ENCODE measurements around the gene AFDN.

Gene AFDN

DNA sequence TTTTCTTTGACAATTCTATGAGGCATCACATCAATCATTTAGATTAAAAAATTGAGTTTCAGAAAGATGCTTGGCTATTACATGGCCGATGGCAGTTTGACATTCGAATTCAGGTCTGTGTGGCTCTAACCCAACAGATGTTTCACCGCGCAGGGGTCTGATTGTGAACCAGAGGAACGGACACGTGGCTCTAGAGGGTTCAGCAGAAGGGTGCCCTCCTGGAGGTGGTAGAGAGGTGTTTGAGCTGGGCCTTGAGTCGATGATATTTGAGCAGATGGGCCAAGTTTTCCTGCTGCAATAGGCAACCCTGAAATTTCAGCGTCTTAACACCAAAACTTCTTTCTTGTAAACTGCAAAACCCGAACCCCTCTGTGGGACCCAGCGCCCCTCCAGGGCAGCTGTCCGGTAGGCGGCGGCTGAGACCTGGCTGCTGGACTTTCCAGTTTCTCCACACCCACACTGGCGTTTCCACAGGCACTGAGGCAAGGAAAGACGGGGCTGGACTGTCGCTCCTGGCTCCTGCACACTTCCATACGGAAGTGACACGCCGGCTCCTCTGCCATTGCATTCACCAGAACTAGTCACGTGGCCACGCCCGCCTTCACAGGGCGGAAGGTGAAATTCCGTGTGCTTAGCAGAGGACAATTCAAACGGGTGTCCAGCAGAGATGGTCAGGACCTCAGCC is 11.3 kb upstream of the AFDN start:
- H2AFZ ChIP-seq (ENCODE audit: low read length), result no peak overlapping the region
- no peaks in the 10 kb centered on the region for H3K79me1 ChIP-seq (ENCODE audit: low read depth, low read length)
- H2BK120ac ChIP-seq (ENCODE audit: low read depth, low read length), result no peak overlapping the region
- peak overlapping the region; percentile 72 for H4K8ac ChIP-seq (ENCODE audit: low read depth, low read length)
- H2BK12ac ChIP-seq (ENCODE audit: low read length), result no peak overlapping the region
- no peak overlapping the region for H3K4ac ChIP-seq (ENCODE audit: low read length)
- H2BK15ac ChIP-seq (ENCODE audit: low read length), result peak overlapping the region; percentile 87
- peak overlapping the region; percentile 92 for H2AK5ac ChIP-seq (ENCODE audit: low read depth, low read length)
- no peaks in the 10 kb centered on the region for H3K36me3 ChIP-seq (replicated peaks in 1 of 2; ENCODE audit: control insufficient read depth in 2 of 2, insufficient read depth in 2 of 2, low read length in 2 of 2)
- no peak overlapping the region for H3K9ac ChIP-seq (ENCODE audit: low read depth, low read length, poor library complexity)
- no peak overlapping the region for H3K23ac ChIP-seq (ENCODE audit: low read depth, low read length, poor library complexity)
- H2BK5ac ChIP-seq (ENCODE audit: low read length), result peak overlapping the region; percentile 54
- no peak for DNase-seq (ENCODE audit: low spot score)
- H3K27me3 ChIP-seq (ENCODE audit: control insufficient read depth in 3 of 3, insufficient read depth in 3 of 3, low read depth in 1 of 3, low read length in 3 of 3), result peaks cover 0 to 3% (median 0%) of the 10 kb centered on the region in 3 experiments
- H4K91ac ChIP-seq (ENCODE audit: low read depth, low read length, poor library complexity), result no peak overlapping the region
- no peak overlapping the region for H3K27ac ChIP-seq (replicated peaks; ENCODE audit: low read length)
- H3K4me1 ChIP-seq (ENCODE audit: control insufficient read depth in 2 of 2, insufficient read depth in 1 of 2, low read depth in 1 of 2, low read length in 2 of 2), result no peaks in the 10 kb centered on the region
- no peak overlapping the region for H3K4me2 ChIP-seq (ENCODE audit: insufficient read depth, low read length, poor library complexity, severe bottlenecking)
- no peak overlapping the region for H3K4me3 ChIP-seq (ENCODE audit: low read length in 2 of 2)
- peaks cover 2 to 8% of the 10 kb centered on the region in 2 donors for H3K9me3 ChIP-seq (replicated peaks in 1 of 2; ENCODE audit: control insufficient read depth in 2 of 2, insufficient read depth in 1 of 2, low read depth in 1 of 2, low read length in 2 of 2)
- WGBS, 2 donors (ENCODE audit: extremely low coverage in 2 of 2, insufficient read length in 2 of 2, insufficient replicate concordance in 1 of 2), result no CpG with 5 or more reads among the region's 25 CpGs
- H3K14ac ChIP-seq (ENCODE audit: low read length), result no peak overlapping the region
- peak overlapping the region; percentile 85 for H3K18ac ChIP-seq (ENCODE audit: low read length)

DNA sequence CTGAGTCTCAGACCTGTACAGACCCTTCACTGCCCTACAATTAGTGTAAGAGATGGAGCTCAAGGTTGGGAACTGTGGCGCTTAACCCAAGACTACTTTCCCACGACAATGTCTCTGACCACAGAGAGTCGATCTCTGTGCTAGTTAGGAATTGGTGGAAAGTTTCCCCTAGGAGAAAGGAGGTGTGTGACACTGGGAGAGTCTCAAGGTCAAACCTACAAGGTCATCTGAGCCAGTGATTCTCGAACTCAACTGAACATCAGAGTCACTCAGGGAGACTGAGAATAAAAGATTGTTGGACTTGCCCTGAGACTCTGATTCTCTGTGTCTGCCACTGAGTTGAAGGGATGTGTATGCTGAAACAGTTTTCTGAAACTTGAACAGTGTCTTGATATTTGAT is 9.7 kb upstream of the AFDN start:
- H2BK15ac ChIP-seq (ENCODE audit: low read length), result no peak overlapping the region
- H2BK120ac ChIP-seq (ENCODE audit: low read depth, low read length), result no peak overlapping the region
- no CpG with 5 or more reads among the region's 4 CpGs for WGBS, 2 donors (ENCODE audit: extremely low coverage in 2 of 2, insufficient read length in 2 of 2, insufficient replicate concordance in 1 of 2)

DNA sequence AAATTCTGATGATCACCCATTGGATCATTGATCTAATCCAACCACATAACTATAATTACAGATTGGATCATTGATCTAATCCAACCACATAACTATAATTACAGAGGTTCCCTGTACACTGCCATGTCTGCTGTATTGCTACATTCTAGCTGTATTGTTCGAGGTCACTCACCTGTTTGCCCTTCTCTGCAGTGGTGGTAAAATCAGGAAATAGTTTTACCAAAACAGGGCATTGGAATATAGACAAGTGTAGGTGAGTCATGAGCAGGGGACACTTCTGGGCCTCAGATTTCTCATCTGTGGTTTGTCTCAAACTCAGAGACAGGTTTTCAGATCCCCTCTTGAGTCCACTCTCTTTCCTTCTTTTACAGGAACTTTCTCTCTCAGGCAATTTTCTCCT is 9.0 kb upstream of the AFDN start:
- no peak overlapping the region for H3K4me3 ChIP-seq (ENCODE audit: low read length in 2 of 2)
- no peak overlapping the region for H3K18ac ChIP-seq (ENCODE audit: low read length)
- no peak overlapping the region for H2AK5ac ChIP-seq (ENCODE audit: low read depth, low read length)
- no peak overlapping the region for H3K4me2 ChIP-seq (ENCODE audit: insufficient read depth, low read length, poor library complexity, severe bottlenecking)
- no peak overlapping the region for H3K23ac ChIP-seq (ENCODE audit: low read depth, low read length, poor library complexity)
- H2BK15ac ChIP-seq (ENCODE audit: low read length), result no peak overlapping the region
- H2AFZ ChIP-seq (ENCODE audit: low read length), result no peak overlapping the region
- peaks cover 0 to 5% of the 10 kb centered on the region in 2 donors for H3K9me3 ChIP-seq (replicated peaks in 1 of 2; ENCODE audit: control insufficient read depth in 2 of 2, insufficient read depth in 1 of 2, low read depth in 1 of 2, low read length in 2 of 2)
- no peak overlapping the region for H2BK12ac ChIP-seq (ENCODE audit: low read length)
- no peaks in the 10 kb centered on the region for H3K79me1 ChIP-seq (ENCODE audit: low read depth, low read length)
- H3K4me1 ChIP-seq (ENCODE audit: control insufficient read depth in 2 of 2, insufficient read depth in 1 of 2, low read depth in 1 of 2, low read length in 2 of 2), result no peaks in the 10 kb centered on the region
- DNase-seq (ENCODE audit: low spot score), result no peak
- no peak overlapping the region for H3K14ac ChIP-seq (ENCODE audit: low read length)
- H2BK120ac ChIP-seq (ENCODE audit: low read depth, low read length), result no peak overlapping the region
- no peak overlapping the region for H3K27ac ChIP-seq (replicated peaks; ENCODE audit: low read length)
- no peak overlapping the region for H4K8ac ChIP-seq (ENCODE audit: low read depth, low read length)
- no peak overlapping the region for H3K4ac ChIP-seq (ENCODE audit: low read length)
- H3K36me3 ChIP-seq (replicated peaks in 1 of 2; ENCODE audit: control insufficient read depth in 2 of 2, insufficient read depth in 2 of 2, low read length in 2 of 2), result peaks cover 0 to 5% of the 10 kb centered on the region in 2 donors
- WGBS, 2 donors (ENCODE audit: extremely low coverage in 2 of 2, insufficient read length in 2 of 2, insufficient replicate concordance in 1 of 2), result no CpG with 5 or more reads among the region's 1 CpG
- H3K9ac ChIP-seq (ENCODE audit: low read depth, low read length, poor library complexity), result no peak overlapping the region
- no peaks in the 10 kb centered on the region for H3K27me3 ChIP-seq (ENCODE audit: control insufficient read depth in 3 of 3, insufficient read depth in 3 of 3, low read depth in 1 of 3, low read length in 3 of 3)
- H2BK5ac ChIP-seq (ENCODE audit: low read length), result no peak overlapping the region
- no peak overlapping the region for H4K91ac ChIP-seq (ENCODE audit: low read depth, low read length, poor library complexity)

More for the DNA sequence above, 9.7 kb upstream of the AFDN start:
- no peak overlapping the region for H2BK5ac ChIP-seq (ENCODE audit: low read length)
- H3K4me1 ChIP-seq (ENCODE audit: control insufficient read depth in 2 of 2, insufficient read depth in 1 of 2, low read depth in 1 of 2, low read length in 2 of 2), result no peaks in the 10 kb centered on the region
- H3K79me1 ChIP-seq (ENCODE audit: low read depth, low read length), result no peaks in the 10 kb centered on the region
- no peak overlapping the region for H2AFZ ChIP-seq (ENCODE audit: low read length)
- no peak overlapping the region for H4K91ac ChIP-seq (ENCODE audit: low read depth, low read length, poor library complexity)
- H2AK5ac ChIP-seq (ENCODE audit: low read depth, low read length), result no peak overlapping the region
- peak overlapping the region; percentile 3 for H3K18ac ChIP-seq (ENCODE audit: low read length)
- H3K4ac ChIP-seq (ENCODE audit: low read length), result no peak overlapping the region
- H3K4me3 ChIP-seq (ENCODE audit: low read length in 2 of 2), result no peak overlapping the region
- no peak overlapping the region for H3K4me2 ChIP-seq (ENCODE audit: insufficient read depth, low read length, poor library complexity, severe bottlenecking)
- DNase-seq (ENCODE audit: low spot score), result no peak
- no peak overlapping the region for H2BK12ac ChIP-seq (ENCODE audit: low read length)
- H4K8ac ChIP-seq (ENCODE audit: low read depth, low read length), result no peak overlapping the region
- H3K14ac ChIP-seq (ENCODE audit: low read length), result no peak overlapping the region
- peaks cover 0 to 3% of the 10 kb centered on the region in 2 donors for H3K36me3 ChIP-seq (replicated peaks in 1 of 2; ENCODE audit: control insufficient read depth in 2 of 2, insufficient read depth in 2 of 2, low read length in 2 of 2)
- H3K27ac ChIP-seq (replicated peaks; ENCODE audit: low read length), result no peak overlapping the region
- no peak overlapping the region for H3K23ac ChIP-seq (ENCODE audit: low read depth, low read length, poor library complexity)
- H3K27me3 ChIP-seq (ENCODE audit: control insufficient read depth in 3 of 3, insufficient read depth in 3 of 3, low read depth in 1 of 3, low read length in 3 of 3), result no peaks in the 10 kb centered on the region
- no peak overlapping the region for H3K9ac ChIP-seq (ENCODE audit: low read depth, low read length, poor library complexity)
- peaks cover 0 to 5% of the 10 kb centered on the region in 2 donors for H3K9me3 ChIP-seq (replicated peaks in 1 of 2; ENCODE audit: control insufficient read depth in 2 of 2, insufficient read depth in 1 of 2, low read depth in 1 of 2, low read length in 2 of 2)

DNA sequence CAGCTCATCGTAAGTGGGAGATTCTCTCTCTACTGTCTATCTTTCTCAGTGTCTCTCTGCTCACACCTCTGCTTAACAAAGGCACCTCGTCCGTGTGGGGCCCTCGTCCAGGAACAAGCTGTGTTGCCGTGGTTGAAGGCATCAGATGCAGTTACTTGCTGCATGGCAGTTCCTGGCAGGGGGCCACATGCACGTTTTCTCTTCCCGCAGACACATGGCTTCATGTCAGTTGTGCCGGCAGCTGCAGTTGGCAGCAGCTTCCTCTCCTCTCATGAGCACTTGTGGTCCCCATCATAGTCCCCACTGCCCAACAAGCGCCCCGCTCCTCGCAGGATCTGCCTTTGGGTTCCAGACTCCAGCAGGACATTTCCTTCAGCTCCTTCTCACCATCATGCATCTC is 7.1 kb upstream of the AFDN start:
- H2BK120ac ChIP-seq (ENCODE audit: low read depth, low read length), result no peak overlapping the region
- H2AFZ ChIP-seq (ENCODE audit: low read length), result no peak overlapping the region
- WGBS, 2 donors (ENCODE audit: extremely low coverage in 2 of 2, insufficient read length in 2 of 2, insufficient replicate concordance in 1 of 2), result no CpG with 5 or more reads among the region's 11 CpGs
- no peak overlapping the region for H3K27ac ChIP-seq (replicated peaks; ENCODE audit: low read length)
- peak overlapping the region; percentile 37 for H3K23ac ChIP-seq (ENCODE audit: low read depth, low read length, poor library complexity)
- peaks cover under 1 to 2% of the 10 kb centered on the region in 2 donors for H3K4me1 ChIP-seq (ENCODE audit: control insufficient read depth in 2 of 2, insufficient read depth in 1 of 2, low read depth in 1 of 2, low read length in 2 of 2)
- H3K36me3 ChIP-seq (replicated peaks in 1 of 2; ENCODE audit: control insufficient read depth in 2 of 2, insufficient read depth in 2 of 2, low read length in 2 of 2), result peaks cover 4 to 7% of the 10 kb centered on the region in 2 donors
- H2BK12ac ChIP-seq (ENCODE audit: low read length), result no peak overlapping the region
- peak overlapping the region; percentile 48 for H3K18ac ChIP-seq (ENCODE audit: low read length)
- H3K14ac ChIP-seq (ENCODE audit: low read length), result no peak overlapping the region
- H3K4me2 ChIP-seq (ENCODE audit: insufficient read depth, low read length, poor library complexity, severe bottlenecking), result no peak overlapping the region
- no peak for DNase-seq (ENCODE audit: low spot score)
- no peak overlapping the region for H2BK5ac ChIP-seq (ENCODE audit: low read length)
- H4K8ac ChIP-seq (ENCODE audit: low read depth, low read length), result peak overlapping the region; percentile 66
- H4K91ac ChIP-seq (ENCODE audit: low read depth, low read length, poor library complexity), result no peak overlapping the region
- no peaks in the 10 kb centered on the region for H3K27me3 ChIP-seq (ENCODE audit: control insufficient read depth in 3 of 3, insufficient read depth in 3 of 3, low read depth in 1 of 3, low read length in 3 of 3)
- no peak overlapping the region for H2BK15ac ChIP-seq (ENCODE audit: low read length)
- H3K9me3 ChIP-seq (replicated peaks in 1 of 2; ENCODE audit: control insufficient read depth in 2 of 2, insufficient read depth in 1 of 2, low read depth in 1 of 2, low read length in 2 of 2), result peaks cover 0 to 5% of the 10 kb centered on the region in 2 donors
- no peak overlapping the region for H3K4me3 ChIP-seq (ENCODE audit: low read length in 2 of 2)
- no peaks in the 10 kb centered on the region for H3K79me1 ChIP-seq (ENCODE audit: low read depth, low read length)
- H3K4ac ChIP-seq (ENCODE audit: low read length), result no peak overlapping the region
- no peak overlapping the region for H2AK5ac ChIP-seq (ENCODE audit: low read depth, low read length)
- H3K9ac ChIP-seq (ENCODE audit: low read depth, low read length, poor library complexity), result no peak overlapping the region

All from neuronal stem cell (in vitro differentiated cells).